Muscle of leg (tissue), 11 donors: ENCODE results near the gene EEFSEC. TPM values are rescaled to one million over a fixed set of nuclear protein-coding genes. Genes with fewer than 3 reads are reported as not detected.

ENCODE experiments used
- DNase-seq: peaks from one replicate; pipeline ENCODE4 v3.0.0; 2013
- H3K27ac ChIP-seq: one replicate; pipeline ENCODE4 v1.5.1; 2013; ENCODE audit warnings: mild to moderate bottlenecking, low read length, control low read depth
- H3K27me3 ChIP-seq: one replicate; pipeline ENCODE4 v1.6.1; 2013; ENCODE audit warnings: low read length; ENCODE audit not compliant: control insufficient read depth, insufficient read depth
- H3K36me3 ChIP-seq: one replicate; pipeline ENCODE4 v1.6.1; 2013; ENCODE audit warnings: low read length; ENCODE audit not compliant: control insufficient read depth, insufficient read depth
- H3K4me1 ChIP-seq: one replicate; pipeline ENCODE4 v1.6.1; 2013; ENCODE audit warnings: low read length; ENCODE audit not compliant: control insufficient read depth, insufficient read depth
- H3K4me3 ChIP-seq: one replicate; pipeline ENCODE4 v1.5.1; 2013; ENCODE audit warnings: low read length, control low read depth
- H3K9me3 ChIP-seq: replicated peaks from 2 replicates; pipeline ENCODE4 v1.6.1; 2013; ENCODE audit warnings: low read depth, low read length; ENCODE audit not compliant: control insufficient read depth
- WGBS: methylation state at CpG from one replicate; pipeline ENCODE4 v1.1.5; 2013; ENCODE audit warnings: missing lambda C conversion rate; ENCODE audit not compliant: insufficient coverage; 5-methylcytosine and 5-hydroxymethylcytosine counted together
- polyA plus RNA-seq, 8 donors: library from polyadenylated mRNA; unstranded; fragments of 120-200 nt; gene quantifications; one replicate each; pipeline versions ENCODE4 v1.2.1 to v1.2.3, GENCODE V29; 2013; ENCODE audit warnings: inconsistent platforms in 1 of 8, low replicate concordance in 1 of 8; ENCODE audit not compliant: insufficient read length in 8 of 8, insufficient read depth in 1 of 8
- total RNA-seq: library from RNA; stranded (reverse); fragments of 120-200 nt; gene quantifications from one replicate; pipeline ENCODE4 v1.2.4, GENCODE V29; 2013

Gene EEFSEC
- total and polyA plus RNA-seq, 9 donors, result 5.5 to 20.9 (median 16.9) TPM

DNA sequence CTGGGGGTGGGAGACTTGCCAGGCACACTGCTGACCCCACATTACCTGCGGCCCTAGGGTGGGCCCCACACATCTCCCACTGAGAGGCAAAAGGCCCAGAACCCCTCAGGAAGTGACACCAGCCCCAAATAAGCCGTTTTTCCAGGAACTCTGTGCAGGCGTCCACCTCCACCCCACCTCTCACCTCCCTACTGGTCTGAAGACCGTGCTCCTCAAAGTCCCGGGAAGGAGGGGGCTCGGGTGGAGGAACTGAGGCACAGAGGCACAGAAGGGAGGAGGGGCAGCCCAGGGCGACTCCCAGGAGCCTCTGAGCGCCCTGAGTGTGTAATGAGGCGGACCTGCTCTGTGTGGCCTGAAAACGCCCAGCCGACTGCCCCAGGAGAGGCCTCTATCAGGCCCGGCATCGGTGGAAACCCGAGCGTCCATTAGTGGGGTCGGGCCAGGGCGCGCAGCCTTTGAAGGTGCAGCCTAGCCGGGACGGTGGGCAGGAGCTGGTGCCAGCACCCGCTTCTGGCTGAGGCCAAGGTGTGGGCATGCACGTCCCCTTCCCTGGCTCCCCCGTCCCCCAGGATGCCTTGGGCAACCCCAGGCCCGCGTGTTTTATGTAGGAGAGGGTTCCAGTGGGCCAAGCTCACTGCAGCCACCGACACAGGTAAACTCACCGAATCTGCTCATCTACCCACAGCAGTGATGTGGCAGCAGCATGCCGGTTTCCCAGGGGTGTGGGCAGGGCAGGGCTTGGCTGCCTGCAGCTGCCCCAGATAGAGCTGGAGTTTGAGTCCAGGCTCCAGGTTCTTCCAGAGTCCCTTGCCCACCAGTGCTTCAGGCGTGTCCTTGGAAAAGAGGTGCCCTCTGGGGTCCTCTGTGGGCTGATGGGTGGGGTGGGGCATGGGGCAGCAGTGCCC, 257.6 kb downstream of the EEFSEC start:
- Histone ChIP-seq H3K27me3 (no peaks in the 10 kb centered on the region), H3K9me3 (no peaks in the 10 kb centered on the region), H3K36me3 (peaks cover 2% of the 10 kb centered on the region), H3K4me1 (peaks cover 31% of the 10 kb centered on the region), H3K27ac (no peak overlapping the region), H3K4me3 (no peak overlapping the region)
- DNase-seq, result no peak
- WGBS, result 74% methylated on average over 23 of the region's 29 CpGs

DNA sequence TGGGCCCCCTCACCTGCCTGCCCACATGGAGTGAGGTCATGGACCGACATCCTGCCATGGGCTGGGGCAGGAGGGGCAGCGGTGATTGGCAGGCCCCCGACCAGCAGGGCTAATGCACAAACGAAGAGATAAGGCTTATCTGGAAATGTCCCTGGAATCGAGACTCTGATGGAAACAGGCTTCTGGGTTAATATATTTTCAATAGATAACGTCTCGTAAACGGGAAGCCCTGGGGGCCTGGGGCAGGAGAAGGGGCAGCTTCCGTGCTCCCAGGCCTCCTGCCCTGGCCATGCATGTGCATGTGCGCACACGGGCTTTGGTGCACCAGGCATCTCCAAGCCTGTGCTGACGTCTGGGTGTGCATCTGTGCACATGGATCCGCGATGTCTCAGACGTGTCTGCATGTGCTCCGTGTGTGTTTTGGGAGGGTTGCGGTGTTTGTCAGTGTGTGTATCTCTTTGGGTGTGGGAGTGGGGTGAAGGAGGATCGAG, 258.3 kb downstream of the EEFSEC start:
- Histone ChIP-seq H3K4me3 (no peak overlapping the region), H3K4me1 (peaks cover 31% of the 10 kb centered on the region), H3K27ac (no peak overlapping the region), H3K27me3 (no peaks in the 10 kb centered on the region), H3K9me3 (no peaks in the 10 kb centered on the region), H3K36me3 (peaks cover 2% of the 10 kb centered on the region)
- WGBS, result 63% methylated on average over 18 of the region's 18 CpGs
- no peak for DNase-seq

DNA sequence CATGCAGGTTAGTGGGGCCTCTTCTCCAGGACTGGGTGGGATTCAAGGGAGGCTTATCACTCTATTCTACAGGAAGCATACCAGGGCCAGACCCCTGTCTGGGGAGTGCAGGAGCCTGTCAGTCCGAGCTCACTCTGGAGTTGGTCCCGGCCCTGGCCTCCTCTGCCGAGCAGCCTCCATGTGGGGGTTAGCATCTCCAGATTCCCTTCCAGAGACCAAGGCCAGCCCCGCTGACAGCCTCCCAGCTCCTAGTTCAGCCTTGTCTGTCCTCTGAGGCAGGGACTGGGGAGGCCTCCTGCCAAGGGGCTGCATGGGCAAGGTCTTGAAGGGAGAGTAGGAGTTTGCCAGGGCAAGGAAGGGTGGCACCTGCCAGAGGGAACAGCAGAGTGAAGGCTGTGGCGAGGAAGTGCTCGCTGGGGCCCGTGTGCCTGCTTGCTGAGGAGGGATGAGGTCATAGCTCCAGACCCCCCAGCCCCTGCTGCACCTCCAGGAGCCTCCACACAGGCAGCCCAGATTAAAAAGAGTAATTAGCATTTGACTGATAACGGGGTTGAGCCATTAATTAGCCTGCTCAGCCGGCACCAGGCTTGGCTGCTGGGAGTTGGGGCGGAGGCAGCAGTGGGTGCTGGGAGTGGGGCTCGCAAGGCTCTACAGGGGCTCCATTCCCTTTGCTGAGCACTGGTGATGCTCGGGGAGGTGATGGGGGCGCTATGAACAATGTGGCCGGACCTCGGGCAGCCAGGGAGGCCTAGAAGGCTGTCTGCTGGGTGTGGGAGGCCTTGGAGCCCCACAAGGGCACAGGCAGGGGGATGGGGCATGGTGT, 259.1 kb downstream of the EEFSEC start:
- WGBS, result 62% methylated on average over 13 of the region's 15 CpGs
- Histone ChIP-seq H3K4me1 (peaks cover 28% of the 10 kb centered on the region), H3K27me3 (no peaks in the 10 kb centered on the region), H3K36me3 (peaks cover 2% of the 10 kb centered on the region), H3K9me3 (no peaks in the 10 kb centered on the region), H3K4me3 (no peak overlapping the region), H3K27ac (no peak overlapping the region)
- no peak for DNase-seq

DNA sequence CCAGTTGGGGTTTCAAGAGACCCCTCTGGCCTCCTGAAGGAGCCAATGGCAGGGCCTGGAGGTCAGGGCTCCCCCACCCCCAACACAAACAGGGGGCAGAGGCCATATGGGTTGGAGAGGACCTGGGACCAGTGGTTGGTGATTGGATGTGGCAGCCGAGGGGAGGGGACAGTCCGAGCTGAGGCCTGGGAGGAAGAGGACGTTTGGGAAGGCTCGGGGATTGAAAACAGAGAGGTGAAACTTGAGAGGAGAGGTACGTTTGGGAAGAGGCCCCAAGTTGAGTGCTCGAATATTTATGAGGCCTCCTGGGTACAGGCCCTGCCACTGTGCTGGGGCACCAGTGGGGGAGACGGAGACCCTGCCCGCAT, 259.7 kb downstream of the EEFSEC start:
- DNase-seq, result no peak
- H3K4me1 ChIP-seq, result peaks cover 22% of the 10 kb centered on the region
- 36% methylated on average over 8 of the region's 8 CpGs for WGBS

DNA sequence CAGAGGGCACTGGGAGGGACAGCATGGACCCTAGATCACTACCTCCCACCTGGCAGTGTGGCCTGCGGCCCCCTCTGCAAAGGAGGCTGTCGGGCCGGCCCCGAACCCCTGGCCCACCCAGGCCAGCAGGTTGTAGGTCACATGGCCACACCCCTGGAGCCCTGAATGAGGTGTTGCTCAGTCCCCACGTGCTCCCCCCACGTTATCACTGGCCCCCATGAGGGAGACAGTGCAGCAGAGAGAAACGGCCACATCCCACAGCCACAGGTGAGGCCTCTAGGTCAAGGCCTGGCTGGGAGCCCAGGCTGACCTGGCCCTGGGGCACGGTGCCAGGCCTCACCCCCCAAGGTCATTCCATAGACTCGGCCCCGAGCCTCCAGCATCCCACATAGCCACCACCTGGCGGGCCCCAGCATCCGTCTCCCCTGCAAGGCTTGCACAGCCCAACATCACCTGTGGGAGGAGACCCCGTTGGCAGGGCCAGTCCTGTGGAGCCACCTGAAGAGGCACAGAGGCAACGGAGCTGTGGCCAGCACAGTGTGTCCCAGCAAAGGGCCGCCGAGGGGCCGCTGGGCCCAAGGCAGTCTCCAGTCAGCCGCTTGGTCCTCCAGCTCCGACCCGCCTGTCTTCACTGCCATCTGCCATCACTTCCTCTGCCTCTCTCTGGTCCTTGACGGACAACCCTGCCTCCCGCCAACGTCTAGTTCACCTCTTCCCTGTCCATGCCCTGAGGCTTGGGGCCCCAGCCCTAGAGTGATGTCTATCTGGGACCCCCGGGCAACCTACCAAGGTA, 260.3 kb downstream of the EEFSEC start:
- no peak for DNase-seq
- H3K36me3 ChIP-seq, result no peaks in the 10 kb centered on the region

More for the DNA sequence above, 259.7 kb downstream of the EEFSEC start:
- no peak overlapping the region for H3K4me3 ChIP-seq
- H3K9me3 ChIP-seq, result no peaks in the 10 kb centered on the region
- peaks cover 2% of the 10 kb centered on the region for H3K36me3 ChIP-seq
- no peaks in the 10 kb centered on the region for H3K27me3 ChIP-seq
- no peak overlapping the region for H3K27ac ChIP-seq

DNA sequence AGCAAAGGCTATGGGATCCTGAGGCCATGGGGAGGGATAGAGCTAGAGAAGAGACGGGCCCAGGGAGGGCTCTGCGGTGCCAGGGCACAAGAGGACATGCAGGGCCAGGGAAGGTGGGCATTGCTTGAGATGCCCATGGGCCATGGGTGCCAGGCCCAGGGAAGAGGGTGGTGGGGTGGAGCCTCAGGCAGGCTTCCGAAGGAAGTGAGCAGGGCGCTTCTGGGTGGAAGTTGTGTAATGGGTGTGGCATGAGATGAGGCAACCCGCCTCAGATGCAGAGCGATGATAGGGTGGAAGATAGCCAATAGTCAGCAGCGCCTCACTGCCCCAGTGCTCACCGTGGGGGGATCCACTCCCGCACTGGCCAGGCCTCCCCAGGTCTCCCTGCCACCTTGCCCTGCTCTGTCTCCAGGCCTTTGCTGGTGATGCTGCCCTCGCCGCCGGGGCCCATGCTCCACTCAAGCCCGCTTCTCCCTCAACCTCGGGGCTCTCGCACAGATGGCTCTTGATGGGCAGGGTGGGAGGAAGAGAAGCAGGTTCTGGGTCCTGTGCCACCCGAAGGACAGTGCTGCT, 262.0 kb downstream of the EEFSEC start:
- Histone ChIP-seq H3K36me3 (no peaks in the 10 kb centered on the region), H3K27ac (no peak overlapping the region), H3K4me3 (no peak overlapping the region), H3K4me1 (no peaks in the 10 kb centered on the region), H3K9me3 (peaks cover 6% of the 10 kb centered on the region), H3K27me3 (no peaks in the 10 kb centered on the region)
- no peak for DNase-seq
- WGBS, result 91% methylated on average over 16 of the region's 16 CpGs

More for the DNA sequence above, 260.3 kb downstream of the EEFSEC start:
- peaks cover 16% of the 10 kb centered on the region for H3K4me1 ChIP-seq
- WGBS, result 80% methylated on average over 23 of the region's 24 CpGs
- no peak overlapping the region for H3K4me3 ChIP-seq
- no peaks in the 10 kb centered on the region for H3K27me3 ChIP-seq
- H3K9me3 ChIP-seq, result no peaks in the 10 kb centered on the region
- H3K27ac ChIP-seq, result no peak overlapping the region

DNA sequence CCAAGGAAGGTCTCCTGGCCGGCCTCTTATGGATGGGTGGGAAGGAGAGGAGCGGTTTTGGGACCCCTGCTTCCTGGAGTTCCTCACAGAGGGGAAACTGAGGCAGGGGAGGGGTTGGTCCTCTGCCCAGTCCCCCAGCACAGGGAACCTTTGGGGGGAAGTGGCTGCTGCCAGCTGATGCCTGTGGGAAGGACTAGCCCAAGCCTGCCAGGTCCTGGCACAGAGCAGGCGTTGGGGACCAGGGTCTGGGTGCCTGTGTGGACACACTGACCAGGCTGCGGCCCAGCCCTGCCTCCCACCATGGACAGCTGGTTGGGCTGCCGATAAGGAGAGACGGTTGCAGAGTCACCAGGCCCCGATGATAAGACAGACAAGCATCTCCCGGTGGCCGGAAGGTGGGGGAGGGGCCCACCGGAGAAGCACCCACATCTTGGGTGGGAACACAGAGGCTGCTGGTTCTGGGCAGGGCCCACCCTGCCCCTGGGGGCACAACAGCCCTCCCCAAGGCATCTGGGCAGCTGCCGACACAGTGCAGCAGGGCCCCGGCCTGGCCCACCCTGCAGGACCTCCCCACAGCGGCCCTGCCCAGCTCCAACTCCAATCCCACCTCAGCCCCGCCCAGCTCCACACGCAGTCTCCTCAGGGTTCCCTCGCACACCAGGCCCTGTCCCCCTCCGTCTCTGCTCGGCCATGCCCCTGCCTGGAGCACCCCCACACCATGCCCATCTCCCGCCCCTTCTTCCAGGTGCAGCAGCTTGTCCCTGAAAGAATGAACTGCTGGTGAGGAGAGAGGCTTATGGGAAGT, 262.7 kb downstream of the EEFSEC start:
- H3K9me3 ChIP-seq, result peaks cover 6% of the 10 kb centered on the region
- WGBS, result 70% methylated on average over 14 of the region's 19 CpGs
- no peaks in the 10 kb centered on the region for H3K27me3 ChIP-seq
- no peak overlapping the region for H3K4me3 ChIP-seq
- H3K36me3 ChIP-seq, result no peaks in the 10 kb centered on the region
- no peak overlapping the region for H3K27ac ChIP-seq
- no peak for DNase-seq
- no peaks in the 10 kb centered on the region for H3K4me1 ChIP-seq

DNA sequence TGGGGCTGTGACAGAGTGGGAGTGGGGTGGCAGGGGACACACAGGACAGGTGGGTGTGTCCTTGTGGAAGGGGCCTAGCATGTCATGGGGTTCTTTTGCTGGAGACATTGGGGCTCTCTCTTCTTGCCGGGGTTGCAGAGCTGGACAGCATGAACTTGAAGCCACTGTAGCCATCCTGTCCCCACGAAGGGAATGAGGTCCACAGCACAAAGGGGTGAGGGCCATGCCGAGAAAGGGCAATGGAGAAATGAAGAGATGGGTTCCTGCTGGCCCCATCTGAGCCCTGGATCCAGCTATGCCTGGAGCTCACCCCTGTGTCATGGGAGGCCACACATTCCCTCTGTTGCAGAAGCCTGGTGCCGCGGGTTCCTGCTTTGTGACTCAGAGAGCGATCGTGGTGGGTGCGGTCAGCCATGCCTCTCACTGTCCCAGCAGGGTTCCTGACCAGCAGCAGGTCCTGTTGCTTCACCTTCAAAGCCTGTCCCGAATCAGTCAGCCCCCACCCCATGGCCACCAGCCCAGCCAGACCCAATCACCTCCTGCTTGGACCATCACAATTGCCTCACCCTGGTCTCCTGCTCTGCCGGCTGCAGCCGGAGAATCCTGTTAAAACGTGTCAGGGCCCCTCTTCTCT, 263.4 kb downstream of the EEFSEC start:
- no peak overlapping the region for H3K27ac ChIP-seq
- WGBS, result 50% methylated on average over 12 of the region's 12 CpGs
- no peak for DNase-seq
- H3K27me3 ChIP-seq, result no peaks in the 10 kb centered on the region
- no peak overlapping the region for H3K4me3 ChIP-seq
- no peaks in the 10 kb centered on the region for H3K36me3 ChIP-seq
- H3K4me1 ChIP-seq, result no peaks in the 10 kb centered on the region
- H3K9me3 ChIP-seq, result peaks cover 6% of the 10 kb centered on the region

DNA sequence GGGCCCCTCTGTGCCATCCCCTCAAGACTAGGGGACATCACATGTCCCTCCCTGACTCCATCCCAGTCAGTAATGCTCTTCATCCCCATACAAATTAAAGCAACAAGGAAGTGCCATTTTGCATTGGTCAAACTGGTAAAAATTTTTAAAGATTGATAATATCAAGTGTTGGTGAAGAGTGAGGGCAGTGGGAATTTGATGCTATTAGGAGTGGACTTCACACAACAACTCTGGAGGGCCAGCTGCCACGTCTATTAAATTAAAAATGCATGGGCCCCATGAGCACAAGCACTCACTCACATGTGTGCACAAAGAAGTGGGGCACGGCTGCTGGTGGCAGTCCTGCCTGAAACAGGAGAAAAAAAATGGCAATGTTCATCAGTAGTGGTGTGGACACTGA, 265.6 kb downstream of the EEFSEC start:
- Histone ChIP-seq H3K9me3 (peaks cover 6% of the 10 kb centered on the region), H3K27me3 (no peaks in the 10 kb centered on the region), H3K36me3 (no peaks in the 10 kb centered on the region), H3K4me3 (no peak overlapping the region), H3K4me1 (no peaks in the 10 kb centered on the region), H3K27ac (no peak overlapping the region)
- no peak for DNase-seq
- WGBS, result 100% methylated on average over 1 of the region's 2 CpGs
